A673 (cell line): ENCODE measurements around the gene SH2B3. TPM values are rescaled to one million over a fixed set of nuclear protein-coding genes. Genes with fewer than 3 reads are reported as not detected.

Experiments used
- BruUV-seq: library from RNA; stranded (reverse); fragments of 400-500 nt; replicated peaks from 2 replicates; lab custom pipeline; 2021; lab: Mats Ljungman, UMichigan
- CTCF ChIA-PET: fragments of 300-600 bp; sonication (Branson Sonifier 250); formaldehyde crosslinking; loops from one replicate; lab custom pipeline; 2022; ENCODE audit warnings: antibody characterized with exemption; lab: Charles Lee
- POLR2A ChIA-PET: fragments of 300-600 bp; sonication (Branson Sonifier 250); formaldehyde crosslinking; loops from one replicate; lab custom pipeline; 2022; ENCODE audit warnings: antibody characterized with exemption; ENCODE audit not compliant: low non-redundant PET; lab: Charles Lee
- DNase-seq: peaks from one replicate; pipeline ENCODE4 v3.0.0-alpha.2; 2015; ENCODE audit warnings: low spot score
- H3K27ac ChIP-seq: fragments of 200-600 bp; sonication (generic); 2 replicates; pipeline ENCODE4 v1.5.1; 2016; ENCODE audit warnings: mixed run types, low read depth, mild to moderate bottlenecking, mixed read lengths, antibody characterized with exemption, low read length; ENCODE audit not compliant: poor library complexity, severe bottlenecking
- H3K27me3 ChIP-seq: fragments of 200-600 bp; sonication (generic); replicated peaks from 2 replicates; pipeline ENCODE4 v1.6.1; 2017; ENCODE audit warnings: mixed run types, low read depth, mild to moderate bottlenecking, mixed read lengths, antibody characterized with exemption, low read length; ENCODE audit not compliant: insufficient read depth, poor library complexity
- H3K36me3 ChIP-seq: fragments of 200-600 bp; sonication (generic); 2 replicates; pipeline ENCODE4 v1.6.1; 2016; ENCODE audit warnings: mixed run types, mild to moderate bottlenecking, mixed read lengths, antibody characterized with exemption, low read length; ENCODE audit not compliant: insufficient read depth, poor library complexity, severe bottlenecking
- H3K4me1 ChIP-seq: fragments of 200-600 bp; sonication (generic); 2 replicates; pipeline ENCODE4 v1.6.1; 2017; ENCODE audit warnings: mixed run types, mild to moderate bottlenecking, mixed read lengths, antibody characterized with exemption, low read length; ENCODE audit not compliant: insufficient read depth, poor library complexity, severe bottlenecking
- H3K4me3 ChIP-seq: fragments of 200-600 bp; sonication (generic); 2 replicates; pipeline ENCODE4 v1.5.1; 2016; ENCODE audit warnings: low read depth, mixed run types, mild to moderate bottlenecking, mixed read lengths, low read length; ENCODE audit not compliant: poor library complexity, severe bottlenecking
- H3K9me3 ChIP-seq: fragments of 200-600 bp; sonication (generic); 2 replicates; pipeline ENCODE4 v1.6.1; 2016; ENCODE audit warnings: mixed run types, low read depth, mild to moderate bottlenecking, mixed read lengths, antibody characterized with exemption, low read length; ENCODE audit not compliant: poor library complexity, severe bottlenecking
- CTCF ChIP-seq: fragments of 300-800, 200-600 bp; sonication (generic); conservative IDR thresholded peaks from 2 replicates; pipeline ENCODE4 v1.5.1; 2017; ENCODE audit warnings: low read depth, mild to moderate bottlenecking, antibody characterized with exemption, low read length, moderate library complexity, mixed read lengths
- EZH2 ChIP-seq: fragments of 200-600 bp; sonication (generic); IDR thresholded peaks from 2 replicates; pipeline ENCODE4 v1.6.1; 2017; ENCODE audit warnings: borderline replicate concordance, low read depth, mild to moderate bottlenecking, mixed read lengths, antibody characterized with exemption, low read length; ENCODE audit not compliant: poor library complexity, severe bottlenecking
- intact Hi-C: fragments of 100-400 bp; cut with micrococcal nuclease; formaldehyde crosslinking; loops from one replicate; pipeline ENCODE4 v1.10.0; 2022; ENCODE audit not compliant: unreplicated experiment
- total RNA-seq: library from RNA; stranded (reverse); gene quantifications from 2 replicates; pipeline ENCODE4 v1.2.3, GENCODE V29; 2021

SH2B3 gene
- total RNA-seq, 1 experiment from 2014 or later: 133 TPM

DNA sequence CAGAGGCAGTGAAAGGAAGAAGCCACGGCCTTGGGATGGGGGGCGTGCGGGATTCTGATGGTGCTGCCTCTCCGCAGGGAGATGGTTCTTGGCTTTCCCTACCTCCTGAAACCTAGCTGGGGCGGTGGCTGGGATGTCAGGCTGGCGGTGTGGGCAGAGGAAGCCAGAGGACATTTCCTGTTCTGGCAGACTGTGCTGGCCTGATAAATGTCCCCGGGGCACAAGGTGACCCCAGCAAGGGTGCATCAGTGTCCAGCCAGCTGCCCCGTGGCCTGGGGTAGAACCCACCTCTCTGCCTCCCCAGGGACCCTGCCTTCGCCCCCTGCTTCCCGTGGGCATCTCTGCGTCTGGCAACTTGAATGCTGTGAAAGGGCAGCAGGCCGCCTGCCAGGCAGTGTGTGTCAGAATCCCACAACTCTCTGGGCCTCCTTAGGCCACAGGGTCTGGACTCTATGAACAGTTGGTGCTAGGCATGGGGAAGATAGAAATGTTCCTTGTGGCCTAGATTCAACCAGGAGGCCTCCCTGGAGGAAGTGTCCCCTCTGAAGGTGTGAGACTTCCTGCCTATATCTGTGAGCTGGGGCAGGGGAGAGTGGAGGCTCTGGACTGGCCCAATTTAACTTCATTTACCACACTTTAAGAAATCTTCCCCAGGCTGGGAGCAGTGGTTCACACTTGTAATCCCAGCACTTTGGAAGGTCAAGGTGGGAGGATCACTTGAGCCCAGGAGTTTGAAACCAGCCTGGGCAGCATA lies 4.9 kb downstream of the SH2B3 start:
- no peaks in the 10 kb centered on the region for H3K27me3 ChIP-seq
- ChIA-PET POLR2A (no interaction called here), CTCF (interaction anchor here (1.1 to 2.1 kb wide), 4 partner anchors 7 to 41 kb away, joined by 5 to 10 read pairs (median 6); no protein-coding TSS in a partner anchor)
- intact Hi-C loops: no loop called here
- TF ChIP-seq EZH2: no peak
- TF ChIP-seq CTCF: no peak
- H3K4me3 ChIP-seq: peak overlapping the region; percentile 80
- peaks cover 68% of the 10 kb centered on the region for H3K4me1 ChIP-seq
- TSS peak; percentile 38 for BruUV-seq
- H3K9me3 ChIP-seq: no peaks in the 10 kb centered on the region
- peak overlapping the region; percentile 91 for H3K27ac ChIP-seq
- peak; percentile 53 for DNase-seq
- H3K36me3 ChIP-seq: no peaks in the 10 kb centered on the region

DNA sequence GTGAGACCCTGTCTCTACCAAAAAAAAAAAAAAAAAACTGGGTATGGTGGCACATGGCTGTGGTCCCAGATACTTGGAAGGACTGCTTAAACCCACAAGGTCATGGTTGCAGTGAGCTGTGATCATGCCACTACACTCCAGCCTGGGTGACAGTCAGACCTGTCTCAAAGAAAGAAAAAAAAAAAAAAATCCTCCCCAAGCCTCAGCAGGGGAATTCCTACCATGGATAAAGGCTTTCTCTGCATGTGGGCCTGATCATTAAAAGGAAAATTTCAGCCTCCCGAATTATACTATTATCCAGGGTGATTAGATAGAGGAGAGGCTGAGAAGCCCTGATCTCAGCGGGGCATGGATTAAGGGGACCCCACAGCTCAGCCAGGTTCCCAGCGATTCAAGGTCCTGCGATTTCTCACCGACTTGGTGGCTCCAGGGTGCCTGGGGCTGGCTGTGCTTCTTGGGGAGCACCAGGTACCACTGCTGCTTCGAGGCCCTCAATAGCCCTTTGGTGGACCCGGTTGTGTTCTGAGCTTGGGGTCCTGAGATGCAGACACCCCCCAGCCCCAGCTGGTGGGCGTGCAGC lies 5.6 kb downstream of the SH2B3 start:
- no peaks in the 10 kb centered on the region for H3K36me3 ChIP-seq
- DNase-seq: peak; percentile 87
- TF ChIP-seq EZH2 (no peak), CTCF (no peak)
- CTCF ChIA-PET: interaction anchor here (1.1 to 2.1 kb wide), 4 partner anchors 8 to 40 kb away, joined by 5 to 10 read pairs (median 8); no protein-coding TSS in a partner anchor
- peaks cover 68% of the 10 kb centered on the region for H3K4me1 ChIP-seq
- peak overlapping the region; percentile 91 for H3K27ac ChIP-seq
- no TSS peak for BruUV-seq
- H3K9me3 ChIP-seq: no peaks in the 10 kb centered on the region
- intact Hi-C loops: no loop called here
- POLR2A ChIA-PET: no interaction called here
- peak overlapping the region; percentile 80 for H3K4me3 ChIP-seq
- H3K27me3 ChIP-seq: no peaks in the 10 kb centered on the region

DNA sequence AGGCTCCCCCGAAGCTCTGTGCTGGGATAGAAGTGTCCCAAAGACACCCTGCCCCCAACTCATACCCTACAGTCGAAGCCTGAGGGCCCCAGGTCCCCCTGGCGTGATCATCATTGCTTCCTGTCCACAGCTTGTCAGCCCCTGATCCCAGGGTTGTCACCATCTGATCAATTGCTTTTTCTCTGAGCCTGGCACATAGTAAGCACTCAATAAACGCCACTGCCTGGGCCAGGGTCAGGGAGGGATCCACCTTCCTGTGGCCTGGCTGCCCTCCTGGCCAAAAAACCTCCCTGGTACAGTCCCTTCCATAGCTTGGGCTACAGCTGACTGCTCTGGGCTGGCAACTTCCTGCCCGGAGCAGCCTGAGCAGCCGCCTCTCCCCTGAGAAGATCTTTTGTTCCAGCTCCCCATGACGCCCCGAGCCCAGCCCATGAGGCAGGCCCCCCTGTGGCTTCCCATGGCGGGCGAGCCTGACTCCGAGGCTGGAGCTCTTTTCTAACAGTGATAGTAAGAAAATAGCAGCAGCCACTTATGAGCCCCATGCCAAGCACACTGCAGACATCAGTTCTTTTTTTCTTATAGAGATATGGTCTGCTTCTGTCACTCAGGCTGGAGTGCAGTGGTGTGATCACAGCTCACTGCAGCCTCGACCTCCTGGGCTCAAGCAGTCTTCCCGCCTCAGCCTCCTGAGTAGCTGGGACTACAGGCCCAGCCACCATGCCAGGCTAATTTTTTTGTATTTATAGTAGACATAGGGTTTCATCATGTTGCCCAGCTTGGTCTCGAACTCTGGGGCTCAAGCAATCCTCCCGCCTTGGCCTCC lies 6.5 kb downstream of the SH2B3 start:
- peak overlapping the region; percentile 15 for H3K4me3 ChIP-seq
- CTCF ChIA-PET: interaction anchor here (0.6 to 2.1 kb wide), 4 partner anchors 9 to 245 kb away, joined by 3 to 10 read pairs (median 8); no protein-coding TSS in a partner anchor
- POLR2A ChIA-PET: interaction anchor here (0.5 to 1.1 kb wide), 2 partner anchors 15 to 20 kb away, joined by 3 to 7 read pairs; no protein-coding TSS in a partner anchor
- no TSS peak for BruUV-seq
- H3K4me1 ChIP-seq: peaks cover 68% of the 10 kb centered on the region
- intact Hi-C loops: no loop called here
- H3K27me3 ChIP-seq: no peaks in the 10 kb centered on the region
- H3K36me3 ChIP-seq: no peaks in the 10 kb centered on the region
- H3K27ac ChIP-seq: peak overlapping the region; percentile 91
- TF ChIP-seq EZH2: no peak
- no peak for TF ChIP-seq CTCF
- DNase-seq: peak; percentile 96
- H3K9me3 ChIP-seq: no peaks in the 10 kb centered on the region
